OCI-LY3 (cell line): Measurements from ENCODE around the gene ANTXR2.
A peak's percentile ranks its signal among the peaks of the same experiment; 100 is the strongest.

Source experiments
- H2AFZ ChIP-seq: fragments of 200-600, 300-600 bp; shearing (Covaris generic); 2 replicates; pipeline ENCODE4 v1.6.0; 2014; ENCODE audit warnings: antibody characterized with exemption, low read depth, low read length
- H3K27ac ChIP-seq: fragments of 200-600, 300-600 bp; sonication (generic); 2 replicates; pipeline ENCODE4 v1.5.1; 2014; ENCODE audit warnings: mild to moderate bottlenecking, low read length, moderate library complexity, mixed read lengths
- H3K27me3 ChIP-seq: fragments of 200-600, 300-600 bp; sonication (generic); 2 replicates; pipeline ENCODE4 v1.6.1; 2014; ENCODE audit warnings: low read depth, low read length, mixed read lengths
- H3K36me3 ChIP-seq: fragments of 200-600, 300-600 bp; sonication (generic); replicated peaks from 2 replicates; pipeline ENCODE3; 2014; ENCODE audit warnings: low read depth, low read length, mixed read lengths
- H3K4me1 ChIP-seq: fragments of 300-600, 200-600 bp; sonication (generic); 2 replicates; pipeline ENCODE4 v1.6.1; 2014; ENCODE audit warnings: low read length, mixed read lengths
- H3K4me2 ChIP-seq: fragments of 200-600, 300-600 bp; sonication (generic); 2 replicates; pipeline ENCODE4 v1.6.1; 2014; ENCODE audit warnings: low read length, mixed read lengths
- H3K4me3 ChIP-seq: fragments of 300-600, 200-600 bp; sonication (generic); 2 replicates; pipeline ENCODE4 v1.5.1; 2014; ENCODE audit warnings: antibody characterized with exemption, mild to moderate bottlenecking, low read length, moderate library complexity
- H3K79me2 ChIP-seq: fragments of 300-600, 200-600 bp; shearing (Covaris generic); 2 replicates; pipeline ENCODE4 v1.6.1; 2014; ENCODE audit warnings: mild to moderate bottlenecking, low read length, mixed read lengths
- H3K9ac ChIP-seq: fragments of 300-600, 200-600 bp; shearing (Covaris generic); 2 replicates; pipeline ENCODE4 v1.6.0; 2014; ENCODE audit warnings: mild to moderate bottlenecking, low read length, moderate library complexity
- H3K9me3 ChIP-seq: fragments of 200-600, 300-600 bp; shearing (Covaris generic); 2 replicates; pipeline ENCODE4 v1.6.1; 2014; ENCODE audit warnings: low read length, mixed read lengths; ENCODE audit not compliant: insufficient read depth
- H4K20me1 ChIP-seq: fragments of 200-600, 300-600 bp; sonication (generic); 2 replicates; pipeline ENCODE4 v1.6.1; 2016; ENCODE audit warnings: low read length, mixed read lengths; ENCODE audit not compliant: insufficient read depth
- CTCF ChIP-seq: fragments of 200-600, 300-600 bp; sonication (generic); IDR thresholded peaks from 2 replicates; pipeline ENCODE4 v1.5.1; 2014; ENCODE audit warnings: antibody characterized with exemption, low read length, low read depth
- EZH2phosphoT487 ChIP-seq: fragments of 200-600 bp; shearing (Covaris generic); IDR thresholded peaks from 2 replicates; pipeline ENCODE4 v1.6.1; 2018; ENCODE audit warnings: antibody characterized with exemption, mixed run types, low read depth

ANTXR2 gene

DNA sequence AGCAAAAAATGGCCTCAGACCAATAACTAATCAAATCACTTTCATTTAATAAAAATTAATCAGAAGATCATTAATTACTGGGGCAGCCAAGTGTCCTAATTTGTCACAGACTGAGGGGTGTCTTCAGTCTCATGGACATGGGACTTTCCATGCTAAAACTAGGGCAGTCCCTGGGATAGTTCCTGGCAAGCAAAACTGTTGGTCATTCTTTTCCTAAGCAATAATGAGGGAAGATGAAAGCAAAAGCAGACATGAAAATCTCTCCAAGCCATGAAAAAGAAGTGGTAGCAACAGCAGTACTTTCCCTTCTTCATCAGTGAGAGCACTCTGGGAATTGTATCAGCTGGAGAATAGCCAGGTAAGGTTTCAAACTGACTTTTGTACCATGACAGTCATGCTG, 3.7 kb upstream of the ANTXR2 start:
- no peak overlapping the region for H3K4me3 ChIP-seq
- H2AFZ ChIP-seq, result no peak overlapping the region
- no peak overlapping the region for H3K4me2 ChIP-seq
- no peak overlapping the region for H3K27ac ChIP-seq
- no peak overlapping the region for H3K9ac ChIP-seq
- no peaks in the 10 kb centered on the region for H4K20me1 ChIP-seq
- H3K4me1 ChIP-seq, result peaks cover 42% of the 10 kb centered on the region
- H3K36me3 ChIP-seq, result no peaks in the 10 kb centered on the region
- no peaks in the 10 kb centered on the region for H3K9me3 ChIP-seq
- no peaks in the 10 kb centered on the region for H3K27me3 ChIP-seq
- no peaks in the 10 kb centered on the region for H3K79me2 ChIP-seq
- TF ChIP-seq EZH2phosphoT487 (no peak), CTCF (no peak)

DNA sequence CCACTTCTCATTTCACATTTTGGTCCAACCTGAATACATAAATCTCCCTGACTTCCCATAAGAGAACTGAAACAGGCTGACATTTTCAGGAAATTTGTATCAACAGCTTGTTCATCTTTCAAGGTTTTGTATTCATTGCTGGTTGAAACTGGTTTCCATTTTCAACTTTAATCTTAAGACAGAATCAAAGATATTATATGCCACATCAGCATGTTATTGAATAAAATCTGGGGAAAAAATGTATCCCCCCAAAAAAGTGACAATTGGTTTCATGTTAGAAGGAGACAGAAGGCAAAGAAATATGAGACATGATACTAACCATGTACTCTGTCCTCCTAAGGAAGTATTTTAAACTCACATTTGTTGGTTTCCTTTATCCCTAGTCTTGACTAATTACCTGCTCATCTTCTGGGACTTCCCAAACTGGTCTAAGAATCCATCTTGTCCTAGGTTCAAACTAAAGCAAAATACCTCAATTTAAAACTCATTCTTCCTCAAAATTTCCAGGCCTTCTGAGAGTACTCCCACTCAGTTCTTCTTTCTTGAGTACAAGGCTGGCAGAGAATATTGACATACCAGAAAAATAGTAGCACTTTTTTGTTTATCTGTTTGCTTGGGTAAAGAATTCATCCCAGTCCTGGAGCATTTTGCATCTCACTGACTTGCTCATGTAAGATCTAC, 3.1 kb upstream of the ANTXR2 start:
- TF ChIP-seq EZH2phosphoT487, result no peak
- no peak for TF ChIP-seq CTCF
- no peak overlapping the region for H3K4me2 ChIP-seq
- H4K20me1 ChIP-seq, result no peaks in the 10 kb centered on the region
- no peak overlapping the region for H3K9ac ChIP-seq
- H3K4me3 ChIP-seq, result no peak overlapping the region
- no peak overlapping the region for H3K27ac ChIP-seq
- H3K79me2 ChIP-seq, result no peaks in the 10 kb centered on the region
- H3K4me1 ChIP-seq, result peaks cover 46% of the 10 kb centered on the region
- no peaks in the 10 kb centered on the region for H3K36me3 ChIP-seq
- H2AFZ ChIP-seq, result no peak overlapping the region
- no peaks in the 10 kb centered on the region for H3K27me3 ChIP-seq
- no peaks in the 10 kb centered on the region for H3K9me3 ChIP-seq

DNA sequence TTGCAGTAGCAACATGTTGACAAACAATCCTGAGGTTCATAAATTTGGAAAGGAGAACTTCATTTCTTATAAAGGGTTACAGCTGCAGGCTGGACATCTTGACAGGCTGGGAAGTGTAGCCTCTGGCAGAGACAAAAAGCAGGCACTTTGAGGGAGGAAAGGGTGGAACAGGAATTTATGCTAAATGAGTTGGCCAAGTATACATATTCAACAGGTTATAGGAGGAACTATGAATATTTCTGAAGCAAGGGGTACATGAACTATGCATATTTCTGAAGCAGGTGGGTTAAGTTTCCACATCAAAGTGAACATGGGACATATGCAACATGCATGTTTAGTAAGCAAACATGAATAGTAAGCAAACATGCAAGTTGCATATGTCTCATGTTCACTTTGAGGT, 1.6 kb upstream of the ANTXR2 start:
- Histone ChIP-seq H3K9me3 (peaks cover 8% of the 10 kb centered on the region; the same call in 1 of the 2 replicates), H3K4me2 (0 out of 2 replicates have a peak overlapping the region, but pooled peaks have one; percentile 98), H4K20me1 (no peaks in the 10 kb centered on the region), H3K79me2 (no peaks in the 10 kb centered on the region), H2AFZ (no peak overlapping the region), H3K27ac (no peak overlapping the region), H3K27me3 (peaks cover 1% of the 10 kb centered on the region; the same call in 1 of the 2 replicates), H3K36me3 (peaks cover 12% of the 10 kb centered on the region), H3K4me1 (peaks cover 61% of the 10 kb centered on the region), H3K9ac (no peak overlapping the region), H3K4me3 (no peak overlapping the region)
- TF ChIP-seq CTCF (no peak), EZH2phosphoT487 (no peak)

- peaks cover 67% of the 10 kb centered on the region for H3K4me1 ChIP-seq
- no peak for TF ChIP-seq EZH2phosphoT487
- no peak for TF ChIP-seq CTCF
- peak overlapping the region; percentile 98 for H3K4me2 ChIP-seq
- peak overlapping the region; percentile 88 for H3K27ac ChIP-seq
- no peaks in the 10 kb centered on the region for H3K79me2 ChIP-seq
- no peak overlapping the region for H2AFZ ChIP-seq
- H3K9me3 ChIP-seq, result peaks cover 8% of the 10 kb centered on the region; the same call in 1 of the 2 replicates
- H3K9ac ChIP-seq, result peak overlapping the region; percentile 90; the same call in 1 of the 2 replicates
- no peaks in the 10 kb centered on the region for H4K20me1 ChIP-seq
- peak overlapping the region; percentile 81 for H3K4me3 ChIP-seq
- H3K36me3 ChIP-seq, result peaks cover 18% of the 10 kb centered on the region
- peaks cover 3% of the 10 kb centered on the region; the same call in 1 of the 2 replicates for H3K27me3 ChIP-seq
Observed at GRCh38 chr4:80074069-80074468, 1.0 kb upstream of the ANTXR2 start.
